SK-N-SH treated with all-trans-retinoic acid at 6 μM for 48 hours (cell line): Measurements from ENCODE around the gene FKBP9.

Source experiments
- ARNTL ChIP-seq: fragments of 450-650 bp; formaldehyde crosslinking; IDR thresholded peaks from 2 replicates; pipeline ENCODE4 v1.5.0; 2020; ENCODE audit warnings: low read depth, mild to moderate bottlenecking, moderate library complexity, borderline replicate concordance
- BACH2 ChIP-seq: fragments of 250-450 bp; sonication (Bioruptor Pico); IDR thresholded peaks from 2 replicates; pipeline ENCODE4 v1.9.0; 2021; ENCODE audit warnings: mild to moderate bottlenecking, borderline replicate concordance
- PPARA ChIP-seq: fragments of 250-450 bp; sonication (Bioruptor Pico); IDR thresholded peaks from 2 replicates; pipeline ENCODE4 v1.5.0; 2020; ENCODE audit warnings: mild to moderate bottlenecking, borderline replicate concordance
- TCF4 ChIP-seq: fragments of 250-450 bp; sonication (Bioruptor Pico); IDR thresholded peaks from 2 replicates; pipeline ENCODE4 v1.8.0; 2021; ENCODE audit warnings: mild to moderate bottlenecking, moderate library complexity, borderline replicate concordance
- ZFP3 ChIP-seq: fragments of 250-450 bp; sonication (Bioruptor Pico); IDR thresholded peaks from 2 replicates; pipeline ENCODE4 v1.5.0; 2020; ENCODE audit warnings: mild to moderate bottlenecking, moderate library complexity
- TF ChIP-seq, protein P1 (sequence below): fragments of 250-450 bp; sonication (Bioruptor Pico); IDR thresholded peaks from 2 replicates; pipeline ENCODE4 v1.5.1; 2021; ENCODE audit warnings: mild to moderate bottlenecking, moderate library complexity

- TF ChIP-seq ZFP3 (CRISPR knock-in tag), result peak; percentile 60; the same call in 1 of the 2 replicates
- no peak for TF ChIP-seq PPARA (CRISPR knock-in tag)
- no peak for TF ChIP-seq BACH2
- TF ChIP-seq, protein P1, sequence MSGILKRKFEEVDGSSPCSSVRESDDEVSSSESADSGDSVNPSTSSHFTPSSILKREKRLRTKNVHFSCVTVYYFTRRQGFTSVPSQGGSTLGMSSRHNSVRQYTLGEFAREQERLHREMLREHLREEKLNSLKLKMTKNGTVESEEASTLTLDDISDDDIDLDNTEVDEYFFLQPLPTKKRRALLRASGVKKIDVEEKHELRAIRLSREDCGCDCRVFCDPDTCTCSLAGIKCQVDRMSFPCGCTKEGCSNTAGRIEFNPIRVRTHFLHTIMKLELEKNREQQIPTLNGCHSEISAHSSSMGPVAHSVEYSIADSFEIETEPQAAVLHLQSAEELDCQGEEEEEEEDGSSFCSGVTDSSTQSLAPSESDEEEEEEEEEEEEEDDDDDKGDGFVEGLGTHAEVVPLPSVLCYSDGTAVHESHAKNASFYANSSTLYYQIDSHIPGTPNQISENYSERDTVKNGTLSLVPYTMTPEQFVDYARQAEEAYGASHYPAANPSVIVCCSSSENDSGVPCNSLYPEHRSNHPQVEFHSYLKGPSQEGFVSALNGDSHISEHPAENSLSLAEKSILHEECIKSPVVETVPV, result no peak
- no peak for TF ChIP-seq ARNTL (CRISPR knock-in tag)
- no peak for TF ChIP-seq TCF4
Observed at GRCh38 chr7:32957326-32958045, at the start of gene FKBP9.
